Astrocyte (in vitro differentiated cells and primary cell): ENCODE results near the gene MAP6. TPM values are rescaled to one million over a fixed set of nuclear protein-coding genes. Genes with fewer than 3 reads are reported as not detected.
A peak's percentile ranks its signal among the peaks of the same experiment; 100 is the strongest.

Source experiments
- DNase-seq: peaks from one replicate; pipeline ENCODE4 v3.0.0-alpha.2; 2010; ENCODE audit warnings: low read depth
- FAIRE-seq: peaks from 2 replicates; lab custom pipeline; 2011; peaks lifted over from hg19 to GRCh38; lab: Jason Lieb, UNC
- H2AFZ ChIP-seq: 2 replicates; pipeline ENCODE4 v1.6.0; 2012; ENCODE audit warnings: low read depth, low read length, inconsistent platforms
- H3K27ac ChIP-seq: 2 replicates; pipeline ENCODE4 v1.5.1; 2011; ENCODE audit warnings: low read depth, low read length, inconsistent platforms
- H3K27me3 ChIP-seq: 2 replicates; pipeline ENCODE4 v1.6.0; 2011; ENCODE audit warnings: low read length, inconsistent platforms; ENCODE audit not compliant: insufficient read depth
- H3K36me3 ChIP-seq: 2 replicates; pipeline ENCODE4 v1.5.1; 2011; ENCODE audit warnings: low read length, inconsistent platforms; ENCODE audit not compliant: insufficient read depth
- H3K4me1 ChIP-seq: 2 replicates; pipeline ENCODE4 v1.5.1; 2011; ENCODE audit warnings: low read length, inconsistent platforms; ENCODE audit not compliant: insufficient read depth
- H3K4me2 ChIP-seq: 2 replicates; pipeline ENCODE4 v1.6.0; 2012; ENCODE audit warnings: low read length, inconsistent platforms
- H3K4me3 ChIP-seq: 2 replicates; pipeline ENCODE4 v1.5.1; 2011; ENCODE audit warnings: low read depth, mild to moderate bottlenecking, low read length, inconsistent platforms; ENCODE audit not compliant: insufficient read depth
- H3K79me2 ChIP-seq: 2 replicates; pipeline ENCODE4 v1.6.0; 2012; ENCODE audit warnings: mild to moderate bottlenecking, low read length, inconsistent platforms; ENCODE audit not compliant: insufficient read depth
- H3K9ac ChIP-seq: 2 replicates; pipeline ENCODE4 v1.6.0; 2012; ENCODE audit warnings: mild to moderate bottlenecking, low read length, inconsistent platforms
- H3K9me3 ChIP-seq: 2 replicates; pipeline ENCODE4 v1.5.1; 2012; ENCODE audit warnings: low read depth, mild to moderate bottlenecking, low read length, inconsistent platforms; ENCODE audit not compliant: insufficient read depth
- H4K20me1 ChIP-seq: 2 replicates; pipeline ENCODE4 v1.6.0; 2012; ENCODE audit warnings: low read length, inconsistent platforms; ENCODE audit not compliant: insufficient read depth
- H3K27ac Mint-ChIP-seq: one replicate; pipeline ENCODE4 v1.8.0; 2021; ENCODE audit warnings: mild to moderate bottlenecking, mixed read lengths; ENCODE audit not compliant: unreplicated experiment
- H3K27me3 Mint-ChIP-seq: one replicate; pipeline ENCODE4 v1.8.0; 2021; ENCODE audit warnings: low read depth, mixed read lengths; ENCODE audit not compliant: unreplicated experiment
- H3K36me3 Mint-ChIP-seq: one replicate; pipeline ENCODE4 v1.8.0; 2021; ENCODE audit warnings: low read depth, mixed read lengths; ENCODE audit not compliant: unreplicated experiment
- H3K4me1 Mint-ChIP-seq: one replicate; pipeline ENCODE4 v1.8.0; 2021; ENCODE audit warnings: low read depth, mixed read lengths; ENCODE audit not compliant: unreplicated experiment
- H3K4me3 Mint-ChIP-seq: one replicate; pipeline ENCODE4 v1.8.0; 2021; ENCODE audit warnings: mild to moderate bottlenecking, moderate library complexity, mixed read lengths; ENCODE audit not compliant: unreplicated experiment
- H3K9me3 Mint-ChIP-seq: one replicate; pipeline ENCODE4 v1.8.0; 2021; ENCODE audit warnings: mild to moderate bottlenecking, mixed read lengths; ENCODE audit not compliant: unreplicated experiment
- CTCF ChIP-seq: IDR thresholded peaks from 2 replicates; pipeline ENCODE4 v1.5.1; 2011; ENCODE audit warnings: low read depth, mild to moderate bottlenecking, inconsistent platforms, low read length, moderate library complexity; ENCODE audit not compliant: insufficient read depth
- EZH2 ChIP-seq: IDR thresholded peaks from 2 replicates; pipeline ENCODE4 v1.6.1; 2012; ENCODE audit warnings: mild to moderate bottlenecking, low read length, inconsistent platforms; ENCODE audit not compliant: insufficient read depth
- total RNA-seq: library from RNA; stranded (reverse); gene quantifications from 2 replicates; pipeline ENCODE4 v1.2.1, GENCODE V29; 2021

MAP6 gene
- total RNA-seq, 1 donor from 2014 or later = 3.9 TPM

- TF ChIP-seq EZH2 (no peak), CTCF (no peak)
- H3K4me1 Mint-ChIP-seq = peaks cover 27% of the 10 kb centered on the region
- H3K27ac Mint-ChIP-seq = peak overlapping the region; percentile 96
- H3K9ac ChIP-seq = peak overlapping the region; percentile 74
- no peaks in the 10 kb centered on the region for H3K79me2 ChIP-seq
- H3K4me3 ChIP-seq = no peak overlapping the region
- H3K4me1 ChIP-seq = peaks cover 37% of the 10 kb centered on the region
- DNase-seq (peak; percentile 99), FAIRE-seq (peak; percentile 81)
- H3K4me3 Mint-ChIP-seq = peak overlapping the region; percentile 34
- no peaks in the 10 kb centered on the region for H3K36me3 ChIP-seq
- H3K27ac ChIP-seq = peak overlapping the region; percentile 80
- H4K20me1 ChIP-seq = no peaks in the 10 kb centered on the region
- H3K36me3 Mint-ChIP-seq = no peaks in the 10 kb centered on the region
- no peaks in the 10 kb centered on the region for H3K27me3 ChIP-seq
- peak overlapping the region; percentile 57 for H2AFZ ChIP-seq
- H3K4me2 ChIP-seq = peak overlapping the region; percentile 73
- no peaks in the 10 kb centered on the region for H3K9me3 ChIP-seq
- H3K9me3 Mint-ChIP-seq = no peaks in the 10 kb centered on the region
- H3K27me3 Mint-ChIP-seq = no peaks in the 10 kb centered on the region
Measured at GRCh38 chr11:75554258-75555022, 114.4 kb downstream of the MAP6 start.

- H3K27me3 Mint-ChIP-seq = no peaks in the 10 kb centered on the region
- peak overlapping the region; percentile 96 for H3K27ac Mint-ChIP-seq
- no peaks in the 10 kb centered on the region for H3K9me3 Mint-ChIP-seq
- Histone ChIP-seq H3K9ac (peak overlapping the region; percentile 38), H3K9me3 (no peaks in the 10 kb centered on the region), H4K20me1 (no peaks in the 10 kb centered on the region), H3K27ac (peak overlapping the region; percentile 33), H3K4me2 (peak overlapping the region; percentile 62), H3K27me3 (no peaks in the 10 kb centered on the region), H3K79me2 (no peaks in the 10 kb centered on the region), H3K4me1 (peaks cover 32% of the 10 kb centered on the region), H2AFZ (no peak overlapping the region), H3K4me3 (no peak overlapping the region), H3K36me3 (no peaks in the 10 kb centered on the region)
- DNase-seq (no peak), FAIRE-seq (no peak)
- TF ChIP-seq CTCF (no peak), EZH2 (no peak)
- no peak overlapping the region for H3K4me3 Mint-ChIP-seq
- peaks cover 21% of the 10 kb centered on the region for H3K4me1 Mint-ChIP-seq
- H3K36me3 Mint-ChIP-seq = no peaks in the 10 kb centered on the region
Measured at GRCh38 chr11:75553889-75554257, 115.0 kb downstream of the MAP6 start.

GRCh38 chr11:75553182-75553581 lies 115.7 kb downstream of the MAP6 start:
- no peaks in the 10 kb centered on the region for H3K9me3 Mint-ChIP-seq
- H3K36me3 Mint-ChIP-seq = no peaks in the 10 kb centered on the region

More at GRCh38 chr11:75553182-75553581, 115.7 kb downstream of the MAP6 start:
- Histone ChIP-seq H3K4me3 (no peak overlapping the region), H3K36me3 (no peaks in the 10 kb centered on the region), H3K27ac (no peak overlapping the region), H4K20me1 (no peaks in the 10 kb centered on the region), H3K4me2 (no peak overlapping the region), H3K9me3 (no peaks in the 10 kb centered on the region), H3K27me3 (no peaks in the 10 kb centered on the region), H3K79me2 (no peaks in the 10 kb centered on the region), H3K9ac (no peak overlapping the region), H2AFZ (no peak overlapping the region), H3K4me1 (peaks cover 25% of the 10 kb centered on the region)
- H3K4me1 Mint-ChIP-seq = peaks cover 15% of the 10 kb centered on the region
- H3K27ac Mint-ChIP-seq = no peak overlapping the region
- DNase-seq (no peak), FAIRE-seq (no peak)
- H3K27me3 Mint-ChIP-seq = no peaks in the 10 kb centered on the region
- TF ChIP-seq EZH2 (no peak), CTCF (no peak)
- H3K4me3 Mint-ChIP-seq = no peak overlapping the region
